DMS 273 (cell line): ENCODE measurements around the gene S1PR2.
"Not testable (repeated sequence)": the region's sequence is repeated elsewhere in the genome, so short reads cannot be mapped to it uniquely, and the experiment has no call there.

Experiments
- DNase-seq: peaks from one replicate; lab custom pipeline; 2025; ENCODE audit not compliant: unreplicated experiment; lab: John Stamatoyannopoulos, UW

S1PR2 gene

GRCh38 chr19:10193790-10194499, 37.2 kb downstream of the S1PR2 start:
- DNase-seq = peak; percentile 63

DNA sequence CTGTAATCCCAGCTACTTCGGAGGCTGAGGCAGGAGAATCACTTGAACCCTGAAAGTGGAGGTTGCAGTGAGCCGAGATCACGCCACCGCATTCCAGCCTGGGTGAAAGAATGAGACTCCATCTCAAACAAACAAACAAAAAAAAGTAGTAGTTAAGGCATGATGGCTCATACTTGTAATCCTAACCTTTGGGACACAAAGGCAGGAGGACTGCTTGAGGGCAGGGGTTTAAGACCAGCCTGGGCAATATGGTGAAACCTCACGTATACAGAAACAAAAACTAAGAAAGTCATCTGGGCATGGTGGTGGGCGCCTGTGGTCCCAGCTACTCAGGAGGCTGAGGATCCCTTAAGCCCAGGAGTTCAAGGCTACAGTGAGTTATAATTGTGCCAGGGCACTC, 38.2 kb downstream of the S1PR2 start:
- no peak for DNase-seq

DNA sequence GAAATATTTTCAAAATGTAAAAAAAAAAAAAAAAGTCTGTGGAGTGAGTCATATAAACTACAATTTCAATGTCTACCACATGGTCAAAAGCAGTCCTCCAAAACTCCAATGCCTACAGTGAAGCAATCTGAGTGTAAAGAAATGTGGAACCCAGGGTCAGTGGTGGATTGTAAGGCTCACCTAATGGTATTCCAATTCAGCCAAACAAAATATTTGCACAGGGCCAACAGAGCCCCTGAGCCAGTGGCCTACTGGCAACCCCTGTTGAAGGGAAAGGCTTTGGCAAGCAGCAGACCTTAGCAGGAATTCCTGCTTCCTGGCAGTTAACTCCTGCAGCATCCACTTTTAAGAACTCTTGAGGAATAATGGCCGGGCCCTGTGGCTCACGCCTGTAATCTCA, 39.8 kb downstream of the S1PR2 start:
- DNase-seq = no peak

DNA sequence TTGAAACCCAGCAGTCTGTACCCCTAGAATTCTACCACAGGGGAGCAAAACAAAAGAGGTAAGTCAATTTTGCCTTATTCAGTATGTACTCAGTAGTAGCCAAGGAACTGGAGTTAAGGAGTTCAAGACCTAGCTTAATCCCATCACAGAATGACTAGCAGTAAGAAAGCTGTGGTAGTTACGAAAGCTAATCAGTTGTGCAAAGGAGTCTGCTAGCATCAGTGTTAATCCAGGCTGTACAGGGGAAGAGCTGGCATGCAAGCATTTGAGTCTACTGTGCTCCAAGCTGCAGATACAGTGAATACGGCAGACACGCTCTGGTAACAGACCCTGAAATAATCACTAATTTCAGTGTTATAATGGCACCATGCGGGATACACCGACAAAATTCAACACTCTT, 41.1 kb downstream of the S1PR2 start:
- no peak for DNase-seq

- no peak for DNase-seq
Measured at GRCh38 chr19:10189616-10190015, 41.5 kb downstream of the S1PR2 start.

DNA sequence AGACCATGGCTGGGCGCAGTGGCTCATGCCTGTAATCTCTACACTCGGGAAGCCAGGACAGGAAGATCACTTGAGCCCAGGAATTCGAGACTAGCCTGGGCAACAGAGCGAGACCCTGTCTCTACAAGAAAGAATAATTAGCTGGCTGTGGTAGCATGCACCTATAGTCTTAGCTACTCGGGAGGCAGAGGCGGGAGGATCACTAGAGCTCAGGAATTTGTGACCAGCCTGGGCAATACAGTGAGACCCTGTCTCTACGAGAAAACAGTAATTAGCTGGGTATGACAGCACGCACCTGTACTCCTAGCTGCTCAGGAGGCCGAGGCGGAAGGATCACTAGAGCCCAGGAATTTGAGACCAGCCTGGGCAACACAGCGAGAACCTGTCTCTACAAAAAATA, 43.8 kb downstream of the S1PR2 start:
- no peak for DNase-seq

- DNase-seq = no peak
Measured at GRCh38 chr19:10184636-10185035, 46.5 kb downstream of the S1PR2 start.

GRCh38 chr19:10183926-10184325, 47.2 kb downstream of the S1PR2 start:
- DNase-seq = no peak

- no peak for DNase-seq
Measured at GRCh38 chr19:10182847-10183246, 48.3 kb downstream of the S1PR2 start.

GRCh38 chr19:10182076-10182475, 49.1 kb downstream of the S1PR2 start:
- no peak for DNase-seq

- no peak for DNase-seq
Measured at GRCh38 chr19:10180459-10180858, 50.7 kb downstream of the S1PR2 start.

DNA sequence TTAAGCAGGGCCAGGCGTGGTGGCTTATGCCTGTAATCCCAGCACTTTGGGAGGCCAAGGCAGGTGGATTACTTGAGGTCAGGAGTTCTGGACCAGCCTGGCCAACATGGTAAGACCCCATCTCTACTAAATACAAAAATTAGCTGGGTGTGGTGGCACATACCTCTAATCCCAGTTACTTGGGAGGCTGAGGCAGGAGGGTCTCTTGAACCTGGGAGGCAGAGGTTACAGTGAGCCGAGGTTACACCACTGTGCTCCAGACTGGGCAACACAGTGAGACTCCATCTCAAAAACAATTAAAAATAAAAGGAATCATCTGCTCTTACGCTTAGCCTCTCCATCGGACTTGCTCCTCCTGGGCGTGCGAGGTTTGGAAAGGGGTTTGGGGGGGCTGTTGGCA, 51.1 kb downstream of the S1PR2 start:
- not testable (repeated sequence) for DNase-seq

DNA sequence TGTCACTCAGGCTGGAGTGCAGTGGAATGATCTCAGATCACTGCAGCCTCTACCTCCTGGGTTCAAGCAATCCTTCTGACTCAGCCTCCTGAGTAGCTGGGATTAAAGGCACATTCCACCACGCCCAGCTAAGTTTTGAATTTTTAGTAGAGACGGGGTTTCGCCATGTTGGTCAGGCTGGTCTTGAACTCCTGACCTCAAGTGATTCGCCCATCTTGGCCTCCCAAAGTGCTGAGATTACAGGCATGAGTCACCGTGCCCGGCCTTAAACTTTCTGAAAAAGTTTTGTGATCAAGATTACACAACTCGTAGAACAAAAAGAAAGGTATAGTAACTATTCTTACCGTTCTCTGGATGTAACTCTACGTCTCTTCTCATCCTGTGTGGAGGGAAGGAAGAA, 57.6 kb downstream of the S1PR2 start:
- no peak for DNase-seq
